CD4-positive, alpha-beta T cell (primary cell): ENCODE measurements around the gene XIAP. TPM values are rescaled to one million over a fixed set of nuclear protein-coding genes. Genes with fewer than 3 reads are reported as not detected.

Experiments used
- ATAC-seq: fragments of 200-7000 bp; cut with Tn5 transposase; one replicate; pipeline ENCODE4 v1.10.0; 2022; ENCODE audit warnings: mild to moderate bottlenecking; ENCODE audit not compliant: poor library complexity
- CTCF ChIA-PET: fragments of 350-600 bp; sonication (Branson Sonifier 250); formaldehyde crosslinking; loops from one replicate; lab custom pipeline; 2021; ENCODE audit warnings: antibody characterized with exemption, inconsistent platforms; lab: Charles Lee
- POLR2A ChIA-PET: fragments of 350-600 bp; sonication (Branson Sonifier 250); formaldehyde crosslinking; loops from one replicate; lab custom pipeline; 2021; ENCODE audit warnings: antibody characterized with exemption, inconsistent platforms; lab: Charles Lee
- DNase-seq, 14 experiments: peaks; one replicate each; pipeline ENCODE4 v3.0.0-alpha.2; 2013 to 2020; ENCODE audit warnings: mixed read lengths in 2 of 14
- H3K27ac ChIP-seq, 2 donors: one replicate each; pipeline versions ENCODE4 v1.5.1 to v1.7.0; 2013; ENCODE audit warnings: low read length in 2 of 2, low read depth in 1 of 2, mild to moderate bottlenecking in 1 of 2
- H3K27me3 ChIP-seq, 2 experiments: 1 replicate in 1 of 2; 2 replicates in 1 of 2; pipeline versions ENCODE4 v1.6.1 to v1.7.0; 2013; ENCODE audit warnings: low read length in 2 of 2, control low read depth in 1 of 2, mild to moderate bottlenecking in 1 of 2, moderate library complexity in 1 of 2; ENCODE audit not compliant: insufficient read depth in 2 of 2, control insufficient read depth in 1 of 2
- H3K36me3 ChIP-seq: one replicate; pipeline ENCODE4 v1.6.1; 2013; ENCODE audit warnings: low read length, control low read depth; ENCODE audit not compliant: insufficient read depth
- H3K4me1 ChIP-seq: one replicate; pipeline ENCODE4 v1.6.1; 2013; ENCODE audit warnings: low read length, control low read depth; ENCODE audit not compliant: insufficient read depth
- H3K4me3 ChIP-seq: one replicate; pipeline ENCODE4 v1.5.1; 2013; ENCODE audit warnings: mild to moderate bottlenecking, low read length, moderate library complexity
- H3K9me3 ChIP-seq, 2 experiments: 1 replicate in 1 of 2; 2 replicates in 1 of 2; pipeline versions ENCODE4 v1.6.1 to v1.7.0; 2013; ENCODE audit warnings: low read length in 2 of 2, mild to moderate bottlenecking in 2 of 2, control low read depth in 1 of 2, moderate library complexity in 1 of 2; ENCODE audit not compliant: control insufficient read depth in 1 of 2, insufficient read depth in 1 of 2
- H3K27ac Mint-ChIP-seq: one replicate; pipeline ENCODE4 v1.8.0; 2020; ENCODE audit warnings: mixed read lengths
- H3K27me3 Mint-ChIP-seq: one replicate; pipeline ENCODE4 v1.8.0; 2021; ENCODE audit warnings: mixed read lengths
- H3K36me3 Mint-ChIP-seq: one replicate; pipeline ENCODE4 v1.8.0; 2021; ENCODE audit warnings: low read depth, mixed read lengths
- H3K4me1 Mint-ChIP-seq: one replicate; pipeline ENCODE4 v1.8.0; 2021; ENCODE audit warnings: low read depth, mixed read lengths
- H3K4me3 Mint-ChIP-seq: one replicate; pipeline ENCODE4 v1.8.0; 2020; ENCODE audit warnings: mild to moderate bottlenecking, mixed read lengths
- H3K9me3 Mint-ChIP-seq: one replicate; pipeline ENCODE4 v1.8.0; 2020; ENCODE audit warnings: mixed read lengths
- CTCF ChIP-seq: fragments of 200-600 bp; IDR thresholded peaks from one replicate; pipeline ENCODE4 v1.8.0; 2022; ENCODE audit warnings: antibody characterized with exemption, mild to moderate bottlenecking
- intact Hi-C, 2 experiments: fragments of 100-400 bp; cut with DNase I in 1 of 2; cut with micrococcal nuclease in 1 of 2; formaldehyde crosslinking; loops; one replicate each; pipeline versions ENCODE4 v1.15.1 to v1.9.0; 2023 to 2025; cut with DNase I, micrococcal nuclease
- total RNA-seq, 174 experiments: library from RNA in 2 of 174; stranded (reverse) in 2 of 174; gene quantifications; one replicate each; pipeline ENCODE4 v1.2.3 and lab custom pipeline; 2021 to 2026

XIAP gene
- total RNA-seq, 2 experiments from 2014 or later, result 20.9 to 26.0 TPM

GRCh38 chrX:123909523-123909922, 49.7 kb downstream of the XIAP start:
- Histone ChIP-seq H3K4me1 (peaks cover 3% of the 10 kb centered on the region), H3K27ac (no peak overlapping the region), H3K4me3 (no peak overlapping the region), H3K9me3 (no peaks in the 10 kb centered on the region), H3K27me3 (no peaks in the 10 kb centered on the region), H3K36me3 (peaks cover 17% of the 10 kb centered on the region)
- Mint-ChIP-seq H3K9me3 (no peaks in the 10 kb centered on the region), H3K4me3 (no peak overlapping the region), H3K4me1 (peaks cover 27% of the 10 kb centered on the region), H3K36me3 (peaks cover 40% of the 10 kb centered on the region), H3K27ac (no peak overlapping the region), H3K27me3 (no peaks in the 10 kb centered on the region)
- POLR2A ChIA-PET, result no interaction called here
- ATAC-seq (no peak), DNase-seq (no peak)
- intact Hi-C loops, result no loop called here
- TF ChIP-seq CTCF, result no peak
- CTCF ChIA-PET, result no interaction called here

DNA sequence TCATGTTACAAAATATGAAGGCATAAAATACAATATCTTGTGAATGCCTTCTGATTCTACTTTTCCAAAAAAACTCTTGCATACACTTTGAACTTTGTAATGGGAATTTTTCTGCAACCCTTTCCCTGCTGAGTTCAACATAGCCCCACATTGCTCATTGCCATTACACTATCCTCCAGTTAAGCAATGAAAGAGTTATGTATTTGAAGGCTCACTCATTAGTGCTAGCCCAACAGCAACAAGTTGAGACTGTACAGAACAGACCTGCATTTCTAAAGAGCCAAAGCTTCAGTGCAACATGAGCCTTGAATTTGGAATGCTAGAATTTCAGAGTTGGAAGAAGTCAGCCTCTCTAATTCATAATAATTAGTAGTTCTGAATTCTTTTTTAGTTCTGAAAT, 57.2 kb downstream of the XIAP start:
- intact Hi-C loops, result no loop called here
- Mint-ChIP-seq H3K27ac (no peak overlapping the region), H3K4me3 (no peak overlapping the region), H3K4me1 (no peaks in the 10 kb centered on the region), H3K9me3 (no peaks in the 10 kb centered on the region), H3K36me3 (no peaks in the 10 kb centered on the region), H3K27me3 (no peaks in the 10 kb centered on the region)
- H3K4me3 ChIP-seq, result no peak overlapping the region
- H3K27ac ChIP-seq, result no peak overlapping the region
- no peaks in the 10 kb centered on the region for H3K9me3 ChIP-seq
- H3K36me3 ChIP-seq, result no peaks in the 10 kb centered on the region
- ChIA-PET POLR2A (no interaction called here), CTCF (interaction anchor here (0.6 kb wide), 1 partner anchor 134 kb away, joined by 3 read pairs; no protein-coding TSS in a partner anchor)
- ATAC-seq, result no peak
- no peak for TF ChIP-seq CTCF
- no peaks in the 10 kb centered on the region for H3K27me3 ChIP-seq
- no peak for DNase-seq
- H3K4me1 ChIP-seq, result no peaks in the 10 kb centered on the region

DNA sequence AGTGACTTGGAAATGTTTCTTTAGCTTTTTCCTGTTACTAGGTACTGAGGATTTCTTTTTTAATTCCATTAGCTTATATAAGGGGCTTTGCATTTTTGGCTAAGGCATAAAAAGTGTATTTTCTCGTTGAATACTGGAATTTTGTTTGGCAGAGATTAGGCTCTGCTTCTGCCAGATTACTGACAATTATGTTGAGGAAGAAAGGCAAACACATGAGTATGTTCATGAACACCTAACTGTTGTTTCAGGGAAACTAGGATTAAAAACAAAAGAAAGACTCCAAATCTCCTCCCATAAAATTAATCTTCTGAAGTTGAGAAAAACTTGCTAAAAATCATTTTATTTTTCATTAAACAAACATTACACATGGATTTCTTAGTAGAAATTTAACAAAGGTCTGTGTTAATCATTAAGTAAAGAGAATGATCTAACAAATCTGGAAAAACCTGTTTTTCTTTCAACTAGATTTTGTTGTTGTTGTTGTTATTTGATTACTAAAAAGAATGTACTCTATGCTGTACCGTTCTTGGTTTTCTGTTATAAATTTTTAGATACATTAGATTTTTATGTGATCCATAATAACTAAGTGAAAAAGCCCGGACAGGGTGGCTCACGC, 58.4 kb downstream of the XIAP start:
- CTCF ChIA-PET, result no interaction called here

More for the DNA sequence above, 58.4 kb downstream of the XIAP start:
- Mint-ChIP-seq H3K36me3 (no peaks in the 10 kb centered on the region), H3K27me3 (no peaks in the 10 kb centered on the region), H3K4me3 (no peak overlapping the region), H3K4me1 (no peaks in the 10 kb centered on the region), H3K9me3 (no peaks in the 10 kb centered on the region), H3K27ac (no peak overlapping the region)
- Histone ChIP-seq H3K36me3 (no peaks in the 10 kb centered on the region), H3K9me3 (no peaks in the 10 kb centered on the region), H3K4me3 (no peak overlapping the region), H3K27ac (no peak overlapping the region), H3K27me3 (no peaks in the 10 kb centered on the region), H3K4me1 (no peaks in the 10 kb centered on the region)
- ATAC-seq (no peak), DNase-seq (no peak)
- POLR2A ChIA-PET, result no interaction called here
- intact Hi-C loops, result no loop called here
- no peak for TF ChIP-seq CTCF
